Activated CD4-positive, alpha-beta T cell treated with anti-CD3 and anti-CD28 coated beads, Interleukin-2, Interleukin-4, amounts not matched to agents 100 ng/mL and 50 ng/mL, durations not matched to agents 16 hours and 8 hours (primary cell): ENCODE results near the gene CMTM4.

Experiments
- DNase-seq: peaks from one replicate; pipeline ENCODE4 v3.0.0-alpha.2; 2020; ENCODE audit warnings: low spot score

Gene CMTM4

GRCh38 chr16:66696669-66697630, at the start of gene CMTM4:
CMTM4 (minus strand) TSS chr16:66696743; CDS start chr16:66696525, 218 bp downstream.
- DNase-seq: peak; percentile 67

- no peak for DNase-seq
Observed at GRCh38 chr16:66746048-66746447, 49.5 kb upstream of the CMTM4 start.

- no peak for DNase-seq
Observed at GRCh38 chr16:66741950-66742808, 45.6 kb upstream of the CMTM4 start.

GRCh38 chr16:66741169-66741900, 44.8 kb upstream of the CMTM4 start:
- no peak for DNase-seq

GRCh38 chr16:66740533-66740932, 44.0 kb upstream of the CMTM4 start:
- no peak for DNase-seq

GRCh38 chr16:66740010-66740409, 43.5 kb upstream of the CMTM4 start:
- DNase-seq: peak; percentile 28

GRCh38 chr16:66735891-66736290, 39.3 kb upstream of the CMTM4 start:
- DNase-seq: no peak

GRCh38 chr16:66731101-66731500, 34.6 kb upstream of the CMTM4 start:
- no peak for DNase-seq

GRCh38 chr16:66728804-66729203, 32.3 kb upstream of the CMTM4 start:
- DNase-seq: no peak

GRCh38 chr16:66728117-66728787, 31.7 kb upstream of the CMTM4 start:
- peak; percentile 63 for DNase-seq

GRCh38 chr16:66720766-66721165, 24.2 kb upstream of the CMTM4 start:
- no peak for DNase-seq

GRCh38 chr16:66719246-66719645, 22.7 kb upstream of the CMTM4 start:
- DNase-seq: no peak

- DNase-seq: no peak
Observed at GRCh38 chr16:66717776-66718175, 21.2 kb upstream of the CMTM4 start.

- peak; percentile 13 for DNase-seq
Observed at GRCh38 chr16:66717112-66717675, 20.7 kb upstream of the CMTM4 start.

- no peak for DNase-seq
Observed at GRCh38 chr16:66714654-66715307, 18.2 kb upstream of the CMTM4 start.

- DNase-seq: no peak
Observed at GRCh38 chr16:66714062-66714461, 17.5 kb upstream of the CMTM4 start.

GRCh38 chr16:66713076-66713475, 16.5 kb upstream of the CMTM4 start:
- no peak for DNase-seq

- DNase-seq: no peak
Observed at GRCh38 chr16:66712512-66712911, 16.0 kb upstream of the CMTM4 start.

- no peak for DNase-seq
Observed at GRCh38 chr16:66711581-66711980, 15.0 kb upstream of the CMTM4 start.

- no peak for DNase-seq
Observed at GRCh38 chr16:66706506-66706880, 9.9 kb upstream of the CMTM4 start.
